Adrenal gland (tissue), 12 donors: ENCODE data around the gene C12orf57. TPM values are rescaled to one million over a fixed set of nuclear protein-coding genes. Genes with fewer than 3 reads are reported as not detected.

Source experiments
- DNase-seq, 7 donors: peaks; one replicate each; pipeline ENCODE4 v3.0.0-alpha.2; 2019 to 2020
- H3K27ac ChIP-seq, 5 donors: fragments of 200-600 bp; sonication (generic) in 4 of 5; 1 replicate in 3 of 5; 2 replicates in 2 of 5; pipeline versions ENCODE4 v1.5.1 to v1.8.0; 2016 to 2020; ENCODE audit warnings: mild to moderate bottlenecking in 1 of 5
- H3K27me3 ChIP-seq: fragments of 200-600 bp; 2 replicates; pipeline ENCODE4 v1.8.0; 2021
- H3K36me3 ChIP-seq, 2 donors: fragments of 200-600 bp; replicated peaks in 1 of 2; 1 replicate in 1 of 2; 2 replicates in 1 of 2; pipeline versions ENCODE4 v1.5.1 to v1.8.0; 2018 to 2022
- H3K4me1 ChIP-seq, 2 donors: fragments of 200-600 bp; replicated peaks in 1 of 2; 1 replicate in 1 of 2; 2 replicates in 1 of 2; pipeline versions ENCODE4 v1.5.1 to v1.8.0; 2018 to 2021
- H3K4me3 ChIP-seq, 4 donors: fragments of 200-600 bp; sonication (generic) in 3 of 4; one replicate each; pipeline ENCODE4 v1.5.1; 2016 to 2018
- H3K9me3 ChIP-seq, 3 donors: fragments of 200-600 bp; sonication (generic) in 1 of 3; replicated peaks in 1 of 3; 1 replicate in 2 of 3; 2 replicates in 1 of 3; pipeline versions ENCODE4 v1.5.1 to v1.8.0; 2016 to 2021
- POLR2A ChIP-seq, 2 donors: fragments of 450-650 bp; IDR thresholded peaks; one replicate each; pipeline ENCODE4 v1.6.1; 2017; ENCODE audit warnings: antibody characterized with exemption in 2 of 2, mild to moderate bottlenecking in 2 of 2, moderate library complexity in 1 of 2
- WGBS, 4 donors: extraction: QIAGEN DNeasy Blood & Tissue Kit in 2 of 4; methylation state at CpG; one replicate each; pipeline versions ENCODE4 v1.1.5 to v1.1.7; 2013 to 2017; 5-methylcytosine and 5-hydroxymethylcytosine counted together
- intact Hi-C, 2 donors: fragments of 100-400 bp; cut with DNase I; formaldehyde crosslinking; loops; one replicate each; pipeline versions ENCODE4 v1.14.1 to v1.15.0; 2022 to 2023
- polyA plus RNA-seq, 3 donors: library from polyadenylated mRNA; stranded (reverse); fragments of 200-250 nt in 2 of 3; fragments of 350-450 nt in 1 of 3; fragmentation: Illumina TruSeq in 1 of 3; extraction: RNeasy Lipid Tissue Mini Kit (QIAGEN cat#74804) in 1 of 3; gene quantifications; one replicate each; pipeline ENCODE4 v1.2.3, GENCODE V29; 2013 to 2014
- total RNA-seq, 9 donors: library from RNA; depleted of rRNA in 4 of 9; stranded (reverse); fragments of >200 nt in 4 of 9; fragments of 120-200 nt in 1 of 9; fragmentation: NEBNext Ultra II Directional in 1 of 9; extraction: Animal tissue kit (Norgen Biotek cat#: 25700) in 1 of 9; gene quantifications; one replicate each; pipeline versions ENCODE4 v1.1.0 to v1.2.4, GENCODE V29; 2013 to 2023
- TF ChIP-seq, protein P1 (sequence below), 6 experiments: fragments of 450-650 bp in 4 of 6; fragments of 200-600 bp in 2 of 6; sonication (generic) in 1 of 6; IDR thresholded peaks; 1 replicate in 5 of 6; 2 replicates in 1 of 6; pipeline versions ENCODE4 v1.5.1 to v1.8.0; 2016 to 2021; ENCODE audit warnings: antibody characterized with exemption in 6 of 6, mild to moderate bottlenecking in 2 of 6, moderate library complexity in 1 of 6
- donor health status: healthy with polysubstance abuse.
- donor health status: Bipolar disorder and iron deficiency.
- donor health status: DM: yes; HTN: yes; CAD: no.
- donor health status: DM: no; HTN: no; CAD: no.
- donor health status: DM: no; HTN: no; CAD: no.
- donor health status: DM: yes; HTN: yes; CAD: no.

Gene C12orf57
- total and polyA plus RNA-seq, 12 donors = 58.4 to 505 (median 277) TPM

GRCh38 chr12:6921539-6921938 is 22.3 kb upstream of the C12orf57 start:
- intact Hi-C loops = no loop called here
- no peak for DNase-seq
- Histone ChIP-seq H3K36me3 (peaks cover 0 to 4% of the 10 kb centered on the region in 2 donors), H3K4me3 (no peak overlapping the region), H3K27me3 (no peaks in the 10 kb centered on the region), H3K4me1 (peaks cover 25 to 29% of the 10 kb centered on the region in 2 donors), H3K9me3 (no peaks in the 10 kb centered on the region), H3K27ac (no peak overlapping the region)
- WGBS, 4 donors = 61 to 72% (median 65%) methylated on average over 7 of the region's 7 CpGs
- TF ChIP-seq, protein P1, sequence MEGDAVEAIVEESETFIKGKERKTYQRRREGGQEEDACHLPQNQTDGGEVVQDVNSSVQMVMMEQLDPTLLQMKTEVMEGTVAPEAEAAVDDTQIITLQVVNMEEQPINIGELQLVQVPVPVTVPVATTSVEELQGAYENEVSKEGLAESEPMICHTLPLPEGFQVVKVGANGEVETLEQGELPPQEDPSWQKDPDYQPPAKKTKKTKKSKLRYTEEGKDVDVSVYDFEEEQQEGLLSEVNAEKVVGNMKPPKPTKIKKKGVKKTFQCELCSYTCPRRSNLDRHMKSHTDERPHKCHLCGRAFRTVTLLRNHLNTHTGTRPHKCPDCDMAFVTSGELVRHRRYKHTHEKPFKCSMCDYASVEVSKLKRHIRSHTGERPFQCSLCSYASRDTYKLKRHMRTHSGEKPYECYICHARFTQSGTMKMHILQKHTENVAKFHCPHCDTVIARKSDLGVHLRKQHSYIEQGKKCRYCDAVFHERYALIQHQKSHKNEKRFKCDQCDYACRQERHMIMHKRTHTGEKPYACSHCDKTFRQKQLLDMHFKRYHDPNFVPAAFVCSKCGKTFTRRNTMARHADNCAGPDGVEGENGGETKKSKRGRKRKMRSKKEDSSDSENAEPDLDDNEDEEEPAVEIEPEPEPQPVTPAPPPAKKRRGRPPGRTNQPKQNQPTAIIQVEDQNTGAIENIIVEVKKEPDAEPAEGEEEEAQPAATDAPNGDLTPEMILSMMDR (IDR thresholded peaks at IDR 0.05) = no peak
- TF ChIP-seq POLR2A (IDR thresholded peaks at IDR 0.05) = no peak

DNA sequence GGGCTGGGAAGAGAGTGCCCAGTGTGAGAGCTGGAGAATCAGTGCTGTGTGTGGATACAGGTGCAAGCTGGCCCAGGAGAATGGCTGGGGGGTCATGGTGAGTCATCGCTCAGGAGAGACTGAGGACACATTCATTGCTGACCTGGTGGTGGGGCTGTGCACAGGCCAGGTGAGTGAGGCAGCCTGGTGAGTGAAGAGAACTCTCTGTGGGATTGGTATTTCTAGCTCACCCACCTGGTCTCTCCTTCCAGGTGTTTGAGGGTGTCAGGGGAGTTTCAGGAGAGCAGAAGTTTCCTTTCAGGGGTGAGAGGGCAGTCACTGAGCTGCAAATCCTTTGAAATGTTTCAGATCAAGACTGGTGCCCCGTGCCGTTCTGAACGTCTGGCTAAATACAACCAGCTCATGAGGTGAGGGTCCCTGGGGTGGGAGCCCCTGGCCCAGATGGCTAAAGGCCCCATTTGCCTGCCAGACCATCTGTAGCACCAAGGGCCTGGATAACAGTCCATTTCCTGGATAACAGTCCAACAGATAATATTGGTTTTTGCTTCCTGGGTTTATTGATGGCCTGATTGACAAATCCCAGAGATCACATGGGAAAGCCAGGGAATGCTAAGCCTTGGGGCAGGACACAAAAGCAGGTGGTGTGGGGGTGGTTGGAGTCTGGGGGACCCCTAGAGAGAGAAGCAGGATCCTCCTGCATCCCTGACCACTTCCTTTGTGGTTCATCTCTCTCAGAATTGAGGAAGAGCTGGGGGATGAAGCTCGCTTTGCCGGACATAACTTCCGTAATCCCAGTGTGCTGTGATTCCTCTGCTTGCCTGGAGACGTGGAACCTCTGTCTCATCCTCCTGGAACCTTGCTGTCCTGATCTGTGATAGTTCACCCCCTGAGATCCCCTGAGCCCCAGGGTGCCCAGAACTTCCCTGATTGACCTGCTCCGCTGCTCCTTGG is 21.6 kb upstream of the C12orf57 start:
- no peak for DNase-seq
- no peaks in the 10 kb centered on the region for H3K9me3 ChIP-seq
- WGBS, 4 donors = 76 to 88% (median 80%) methylated on average over 9 of the region's 9 CpGs
- TF ChIP-seq POLR2A (IDR thresholded peaks at IDR 0.05) = no peak
- TF ChIP-seq, protein P1 (IDR thresholded peaks at IDR 0.05) = no peak
- peaks cover 33 to 36% of the 10 kb centered on the region in 2 donors for H3K4me1 ChIP-seq
- H3K27ac ChIP-seq = no peak overlapping the region
- no peak overlapping the region for H3K4me3 ChIP-seq
- H3K27me3 ChIP-seq = no peaks in the 10 kb centered on the region
- intact Hi-C loops = no loop called here
- H3K36me3 ChIP-seq = no peaks in the 10 kb centered on the region

DNA sequence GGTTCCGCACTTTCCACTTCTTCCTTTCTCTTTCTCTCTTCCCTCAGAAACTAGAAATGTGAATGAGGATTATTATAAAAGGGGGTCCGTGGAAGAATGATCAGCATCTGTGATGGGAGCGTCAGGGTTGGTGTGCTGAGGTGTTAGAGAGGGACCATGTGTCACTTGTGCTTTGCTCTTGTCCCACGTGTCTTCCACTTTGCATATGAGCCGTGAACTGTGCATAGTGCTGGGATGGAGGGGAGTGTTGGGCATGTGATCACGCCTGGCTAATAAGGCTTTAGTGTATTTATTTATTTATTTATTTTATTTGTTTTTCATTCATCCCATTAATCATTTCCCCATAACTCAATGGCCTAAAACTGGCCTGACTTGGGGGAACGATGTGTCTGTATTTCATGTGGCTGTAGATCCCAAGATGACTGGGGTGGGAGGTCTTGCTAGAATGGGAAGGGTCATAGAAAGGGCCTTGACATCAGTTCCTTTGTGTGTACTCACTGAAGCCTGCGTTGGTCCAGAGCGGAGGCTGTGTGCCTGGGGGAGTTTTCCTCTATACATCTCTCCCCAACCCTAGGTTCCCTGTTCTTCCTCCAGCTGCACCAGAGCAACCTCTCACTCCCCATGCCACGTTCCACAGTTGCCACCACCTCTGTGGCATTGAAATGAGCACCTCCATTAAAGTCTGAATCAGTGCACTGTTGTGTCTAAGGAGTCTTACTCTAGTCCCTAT is 20.7 kb upstream of the C12orf57 start:
- no peak overlapping the region for H3K27ac ChIP-seq
- no peaks in the 10 kb centered on the region for H3K9me3 ChIP-seq
- intact Hi-C loops = no loop called here
- no peak overlapping the region for H3K4me3 ChIP-seq
- TF ChIP-seq, protein P1 (IDR thresholded peaks at IDR 0.05) = no peak
- TF ChIP-seq POLR2A (IDR thresholded peaks at IDR 0.05) = no peak
- 74 to 84% (median 78%) methylated on average over 10 of the region's 10 CpGs for WGBS, 4 donors
- H3K36me3 ChIP-seq = no peaks in the 10 kb centered on the region
- no peaks in the 10 kb centered on the region for H3K27me3 ChIP-seq
- peaks cover 34 to 36% of the 10 kb centered on the region in 2 donors for H3K4me1 ChIP-seq
- no peak for DNase-seq

- intact Hi-C loops = no loop called here
- Histone ChIP-seq H3K4me1 (peaks cover 34 to 36% of the 10 kb centered on the region in 2 donors), H3K27ac (peak overlapping the region in 2 of 5 donors; percentile 96 to 98), H3K9me3 (no peaks in the 10 kb centered on the region), H3K4me3 (no peak overlapping the region), H3K27me3 (no peaks in the 10 kb centered on the region), H3K36me3 (no peaks in the 10 kb centered on the region)
- 34 to 45% (median 43%) methylated on average over 6 of the region's 6 CpGs for WGBS, 4 donors
- TF ChIP-seq, protein P1 (IDR thresholded peaks at IDR 0.05) = no peak
- TF ChIP-seq POLR2A (IDR thresholded peaks at IDR 0.05) = no peak
- peak in 1 of 7 donors; percentile 65 for DNase-seq
Measured at GRCh38 chr12:6923851-6924250, 20.0 kb upstream of the C12orf57 start.
